GM21717 (cell line): Measurements from ENCODE around the gene KRT23.

Experiments
- ATAC-seq: cut with Tn5 transposase; IDR thresholded peaks from one replicate; pipeline ENCODE4 v1.9.1; 2021; ENCODE audit warnings: mild to moderate bottlenecking, moderate library complexity; ENCODE audit not compliant: unreplicated experiment

Gene KRT23

DNA sequence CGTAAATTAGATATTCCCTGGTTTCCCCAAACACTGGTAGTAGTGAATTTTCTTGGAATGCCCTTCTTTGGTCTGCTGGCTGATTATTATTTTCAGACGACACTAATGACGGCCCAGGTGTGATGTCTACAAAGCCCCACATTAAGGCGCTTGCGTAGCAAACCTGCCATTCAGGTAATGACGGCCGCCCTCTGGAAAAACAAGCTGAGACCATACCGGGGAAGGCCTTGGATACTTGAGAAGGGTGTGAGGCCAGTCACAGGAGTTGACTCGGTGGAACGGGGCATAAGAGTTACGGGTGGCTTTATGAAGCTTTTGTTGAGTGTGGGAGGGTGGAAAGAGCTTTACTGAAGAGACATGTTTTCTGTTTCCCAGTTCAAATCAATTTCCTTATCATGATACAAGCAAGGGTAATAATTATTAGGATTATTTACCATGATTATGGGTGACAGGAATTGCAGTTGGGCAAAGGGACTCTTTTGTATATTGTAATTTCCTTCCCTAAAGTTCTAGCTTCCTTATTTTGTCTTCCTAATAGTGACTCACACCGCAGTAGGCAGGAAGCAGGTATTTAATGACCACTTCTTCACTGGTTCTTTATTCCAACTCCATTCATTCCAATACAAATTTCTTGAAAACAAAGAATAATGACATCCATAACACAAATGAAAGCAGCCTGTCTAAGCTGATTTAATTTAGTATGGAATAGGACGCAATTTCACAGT, 24.8 kb downstream of the KRT23 start:
- no peak for ATAC-seq

DNA sequence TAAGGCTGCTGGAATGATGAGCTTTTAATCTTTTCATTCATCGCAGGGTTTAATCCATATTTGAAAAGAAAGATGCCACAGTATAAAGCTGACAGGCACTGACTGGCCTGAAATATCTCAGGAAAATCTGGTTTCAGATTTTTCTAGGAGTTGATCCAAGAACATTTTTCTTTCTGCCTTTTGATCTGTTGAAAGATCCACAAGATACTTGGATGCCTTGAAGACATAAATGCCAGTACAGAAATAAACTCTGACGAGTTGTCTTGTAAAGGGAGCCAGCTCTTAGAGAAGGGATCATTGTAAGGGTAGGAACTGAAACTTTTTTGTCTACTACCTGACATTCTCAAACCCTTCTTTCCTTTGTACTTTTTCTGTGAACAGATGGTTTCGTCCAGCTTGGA, 27.0 kb downstream of the KRT23 start:
- ATAC-seq = no peak

DNA sequence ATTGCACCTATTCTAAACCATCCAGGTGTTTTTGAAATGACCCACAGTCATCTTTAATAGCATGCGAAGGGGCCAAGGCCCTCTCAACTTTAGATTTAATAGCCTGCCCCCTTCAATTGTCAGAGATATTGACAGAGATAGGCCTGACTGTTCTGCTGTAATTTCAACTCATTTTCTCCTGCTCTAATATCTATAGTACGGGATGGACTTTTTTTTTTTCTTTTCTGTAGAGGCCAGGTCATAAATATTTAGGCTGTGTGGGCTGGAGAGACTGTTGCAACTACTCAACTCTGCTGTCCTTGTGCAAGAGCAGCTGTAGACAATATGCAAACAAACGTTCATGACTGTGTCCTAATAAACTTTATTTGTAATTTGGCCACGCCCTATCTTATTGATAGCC, 27.7 kb downstream of the KRT23 start:
- no peak for ATAC-seq

DNA sequence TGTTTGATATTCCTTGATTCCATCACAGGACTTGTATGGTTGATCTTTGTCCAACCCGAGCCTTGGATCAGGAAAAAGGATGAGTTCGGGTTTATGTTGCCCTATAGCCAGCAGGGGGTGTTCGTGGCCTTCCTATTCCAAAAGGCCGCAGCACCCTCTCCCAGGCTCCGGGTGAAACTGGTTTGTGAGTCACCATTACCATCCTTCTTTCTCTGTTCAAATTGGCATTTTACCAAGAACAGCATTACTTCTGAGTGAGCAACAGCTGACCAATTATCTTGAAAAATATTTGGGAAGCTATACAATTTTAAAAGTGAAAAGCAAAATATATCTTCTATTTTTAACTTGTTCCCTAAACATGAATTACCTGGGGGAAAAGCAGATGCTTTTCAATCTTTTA, 28.1 kb downstream of the KRT23 start:
- ATAC-seq = no peak

DNA sequence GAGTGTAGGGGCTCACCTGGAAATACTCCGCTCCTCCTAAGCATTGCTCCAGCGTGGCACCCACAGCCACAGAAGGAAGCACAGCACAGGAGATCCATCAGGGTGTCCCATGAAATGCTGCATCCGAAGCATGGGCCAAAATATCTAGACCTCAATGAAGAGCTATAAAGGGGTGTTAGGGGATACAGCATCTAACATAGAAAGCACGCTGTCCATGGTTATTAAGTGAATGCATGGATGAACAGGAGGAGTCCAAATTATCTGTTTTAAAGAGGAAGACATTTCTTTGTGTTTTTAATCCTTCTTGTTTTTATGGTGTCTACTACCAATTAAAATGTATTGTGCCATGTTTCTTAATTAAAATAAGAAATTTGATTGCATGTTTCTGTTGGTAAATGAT, 30.8 kb downstream of the KRT23 start:
- no peak for ATAC-seq

DNA sequence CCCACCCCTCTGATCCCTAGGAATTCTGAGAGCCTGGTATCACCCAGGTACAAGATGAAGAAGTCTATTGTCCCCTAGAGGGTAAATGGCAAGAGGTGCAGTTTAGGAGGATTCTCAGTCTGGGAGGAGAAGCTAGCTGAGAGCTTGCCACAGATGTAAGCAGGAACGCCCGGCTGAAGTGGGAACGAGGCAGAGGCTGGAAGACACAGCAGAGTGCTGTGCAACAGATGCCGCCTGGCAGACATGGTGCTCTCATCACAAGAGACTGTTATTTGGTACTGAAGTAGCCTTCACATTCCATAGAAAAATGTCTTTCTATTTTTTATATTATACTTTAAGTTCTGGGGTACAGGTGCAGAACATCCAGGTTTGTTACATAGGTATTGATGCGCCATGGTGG, 32.1 kb downstream of the KRT23 start:
- no peak for ATAC-seq

DNA sequence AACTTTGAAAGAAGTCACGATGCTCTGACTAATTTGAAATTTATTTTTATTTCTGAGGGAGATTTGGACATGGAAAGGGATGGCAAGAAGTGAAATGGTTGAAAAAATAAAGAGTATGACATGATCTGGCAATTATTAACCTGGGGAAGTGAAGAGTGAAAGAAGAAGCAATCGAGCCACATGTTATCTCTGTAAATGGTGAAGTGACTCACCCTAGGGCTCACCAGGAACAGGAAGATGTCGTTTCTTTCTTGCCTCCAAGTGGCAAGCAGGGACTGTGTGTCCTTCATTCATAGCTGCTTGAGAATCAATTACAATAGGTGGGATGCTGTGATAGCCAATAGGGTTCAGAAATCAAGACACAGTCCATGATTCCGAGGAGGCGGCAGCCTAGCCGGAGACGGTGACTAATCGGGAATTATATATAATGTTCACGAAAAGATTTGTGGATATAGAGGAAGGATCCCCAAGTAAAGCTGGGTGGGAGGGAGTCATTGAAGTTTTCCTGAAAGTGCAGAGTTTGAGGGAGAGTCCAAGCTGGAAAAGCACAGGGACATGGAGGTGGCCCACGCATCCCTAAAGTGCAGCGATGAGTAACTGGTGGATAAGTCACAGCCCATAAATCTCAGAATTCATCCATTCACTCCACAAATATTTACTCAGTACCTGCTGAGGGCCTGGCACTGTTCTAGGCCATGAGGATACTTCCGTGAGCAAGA, 34.2 kb downstream of the KRT23 start:
- ATAC-seq = no peak

DNA sequence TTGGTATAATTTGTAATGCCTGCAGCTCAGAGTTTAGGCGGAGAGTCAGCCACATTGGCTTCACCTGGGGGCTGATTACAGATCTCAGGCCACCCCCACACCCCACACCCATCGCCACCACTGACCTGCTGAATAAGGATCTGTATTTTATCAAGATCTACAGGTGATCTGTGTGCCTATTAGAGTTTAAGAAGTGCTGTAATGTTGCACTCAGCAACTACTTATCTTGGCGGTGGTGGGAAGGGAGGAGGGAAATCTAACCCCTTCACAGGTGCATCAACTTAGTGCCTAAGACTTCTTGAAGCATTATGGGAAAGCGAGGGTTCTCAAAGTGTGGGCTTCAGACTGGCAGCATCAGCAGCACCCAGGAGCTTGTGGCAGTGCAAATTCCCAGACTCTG, 34.9 kb downstream of the KRT23 start:
- ATAC-seq = no peak

DNA sequence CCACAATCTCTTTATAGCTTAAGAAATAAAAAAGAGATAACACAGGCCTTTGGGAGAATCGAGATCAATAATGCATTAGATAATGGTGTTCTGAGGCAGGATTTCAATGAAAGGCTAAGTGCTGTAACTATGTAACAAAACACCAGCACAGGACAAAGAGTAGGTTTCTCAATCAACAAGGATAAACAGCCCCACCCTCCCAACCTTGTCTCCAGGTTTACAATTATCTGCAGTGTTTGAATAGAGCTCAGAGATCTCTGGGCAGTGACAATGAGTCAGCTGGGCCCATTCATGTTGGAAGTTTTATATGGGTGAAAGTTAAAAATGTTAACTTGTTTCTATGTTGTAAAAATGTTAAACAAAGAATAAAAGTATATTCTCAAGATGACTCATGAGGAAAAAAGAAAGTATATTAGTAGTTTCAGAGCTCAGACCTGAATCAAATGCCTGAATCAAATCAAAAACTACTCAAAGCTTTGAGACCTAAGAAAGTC, 35.4 kb downstream of the KRT23 start:
- no peak for ATAC-seq

DNA sequence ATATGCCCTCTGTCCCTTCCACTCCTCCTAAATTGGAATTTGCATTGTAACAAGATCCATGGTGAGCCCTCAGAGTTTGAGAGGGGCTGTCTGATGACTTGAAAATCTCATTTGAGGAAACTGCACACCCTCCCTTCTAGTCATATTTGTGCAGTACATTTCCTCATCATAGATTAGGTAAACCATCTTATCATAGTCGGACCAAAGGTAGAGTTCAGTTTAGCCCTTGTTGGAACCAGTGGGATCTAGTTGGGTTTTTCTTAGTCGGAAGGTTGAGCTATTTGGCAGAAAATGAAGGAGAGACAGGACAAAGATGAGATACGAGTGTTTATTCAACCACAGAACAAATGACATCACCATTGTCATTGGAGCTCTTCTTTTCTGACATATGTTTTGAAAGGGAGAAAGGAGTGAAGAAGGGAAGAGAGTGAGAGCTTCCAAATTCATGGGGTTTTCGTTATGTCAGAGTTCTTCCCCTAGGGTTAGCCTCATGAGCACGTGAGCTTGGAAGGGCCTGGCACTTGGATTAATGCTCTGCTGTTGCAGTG, 36.6 kb downstream of the KRT23 start:
- ATAC-seq = no peak

DNA sequence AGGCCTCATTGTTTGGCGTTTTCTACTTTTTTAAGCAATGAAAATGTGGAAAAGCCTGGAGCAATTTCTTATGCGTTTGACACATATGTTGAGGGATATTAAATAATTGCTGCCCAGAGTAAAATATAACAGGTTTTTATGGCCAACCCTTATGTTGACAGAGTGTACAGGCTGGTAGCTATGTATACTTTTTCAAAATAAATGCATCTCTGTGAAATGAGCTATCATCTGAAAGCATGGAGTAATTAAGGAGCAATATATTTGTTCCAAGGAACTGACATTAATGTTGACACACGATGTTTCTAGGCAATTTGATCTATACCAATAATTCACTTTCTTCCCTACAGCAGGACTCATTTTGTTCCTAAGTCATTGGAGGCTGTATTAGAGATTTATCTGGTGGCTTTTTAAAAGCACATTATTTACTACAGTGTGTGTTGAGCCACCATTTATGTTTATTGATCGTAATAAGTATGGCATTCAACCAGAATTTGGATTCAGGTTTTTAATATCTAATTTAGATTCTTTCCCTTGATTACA, 40.5 kb downstream of the KRT23 start:
- ATAC-seq = no peak

DNA sequence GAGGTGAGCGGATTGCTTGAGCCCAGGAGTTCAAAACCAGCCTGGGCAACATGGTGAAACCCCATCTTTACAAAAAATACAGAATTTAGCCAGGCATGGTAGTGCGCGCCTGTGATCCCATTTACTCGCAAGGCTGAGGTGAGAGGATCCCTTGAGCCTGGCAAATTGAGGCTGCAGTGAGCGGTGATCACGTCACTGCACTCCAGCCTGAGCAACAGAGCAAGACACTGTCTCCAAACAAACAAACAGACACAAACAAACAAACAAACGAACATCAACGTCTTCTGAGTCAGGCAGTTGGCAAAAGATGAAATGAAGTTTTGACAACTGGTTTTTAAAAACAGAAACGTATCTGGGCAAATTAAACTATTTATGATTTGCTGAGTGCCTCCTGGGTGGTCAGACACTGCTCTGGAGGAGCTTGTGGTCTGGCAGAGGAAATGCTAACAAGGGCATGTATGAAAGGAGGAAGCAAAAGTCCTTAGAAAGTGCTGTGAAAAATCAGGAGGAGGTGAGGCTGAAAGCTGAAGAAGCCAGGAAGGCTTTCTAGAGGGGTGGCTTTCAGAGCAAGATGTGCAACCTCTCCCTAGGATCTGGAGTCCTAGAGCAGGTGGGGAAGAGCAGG, 42.2 kb downstream of the KRT23 start:
- no peak for ATAC-seq

DNA sequence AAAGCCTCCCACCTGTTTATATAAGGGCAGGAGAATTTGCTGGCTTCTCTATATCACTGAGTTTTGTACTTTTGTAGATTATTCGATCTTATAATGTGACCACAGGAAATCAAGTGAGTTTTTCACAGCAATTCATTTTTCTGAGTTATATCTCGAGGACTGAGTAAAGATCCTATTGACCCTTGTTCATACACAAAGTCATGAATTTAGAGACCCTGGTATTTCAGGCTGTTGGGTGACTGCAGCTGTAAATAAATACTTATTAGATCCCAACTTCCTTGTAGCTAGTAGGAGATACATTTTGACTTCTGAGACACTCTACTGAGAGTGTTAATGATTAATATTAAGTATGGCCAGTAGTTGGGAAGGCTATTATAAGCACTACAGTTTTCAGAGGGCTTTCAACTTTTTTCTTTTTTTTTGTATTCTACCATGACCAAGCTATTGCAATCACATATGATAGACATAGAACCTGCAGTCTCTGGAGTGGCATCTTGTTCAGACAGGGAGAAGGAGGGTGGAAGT, 49.2 kb downstream of the KRT23 start:
- no peak for ATAC-seq

DNA sequence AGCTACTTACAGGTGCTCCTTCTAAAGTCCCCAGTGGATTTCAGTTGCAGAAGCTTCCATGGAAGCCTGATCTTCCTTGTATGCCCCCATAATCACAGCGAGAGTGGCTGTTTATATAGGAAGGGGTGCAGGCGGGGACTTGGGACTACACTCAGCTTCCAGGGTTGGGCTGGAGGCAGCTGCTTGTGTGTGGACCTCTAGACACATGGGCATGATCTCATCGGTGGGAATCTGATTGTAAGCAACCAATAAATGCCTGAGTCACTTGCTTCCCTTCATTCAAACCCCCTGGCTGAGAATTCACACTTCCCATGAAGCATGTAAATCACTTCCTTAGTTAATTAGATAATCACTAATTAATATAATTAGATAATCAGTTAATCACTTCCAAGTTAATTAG, 51.4 kb downstream of the KRT23 start:
- no peak for ATAC-seq

DNA sequence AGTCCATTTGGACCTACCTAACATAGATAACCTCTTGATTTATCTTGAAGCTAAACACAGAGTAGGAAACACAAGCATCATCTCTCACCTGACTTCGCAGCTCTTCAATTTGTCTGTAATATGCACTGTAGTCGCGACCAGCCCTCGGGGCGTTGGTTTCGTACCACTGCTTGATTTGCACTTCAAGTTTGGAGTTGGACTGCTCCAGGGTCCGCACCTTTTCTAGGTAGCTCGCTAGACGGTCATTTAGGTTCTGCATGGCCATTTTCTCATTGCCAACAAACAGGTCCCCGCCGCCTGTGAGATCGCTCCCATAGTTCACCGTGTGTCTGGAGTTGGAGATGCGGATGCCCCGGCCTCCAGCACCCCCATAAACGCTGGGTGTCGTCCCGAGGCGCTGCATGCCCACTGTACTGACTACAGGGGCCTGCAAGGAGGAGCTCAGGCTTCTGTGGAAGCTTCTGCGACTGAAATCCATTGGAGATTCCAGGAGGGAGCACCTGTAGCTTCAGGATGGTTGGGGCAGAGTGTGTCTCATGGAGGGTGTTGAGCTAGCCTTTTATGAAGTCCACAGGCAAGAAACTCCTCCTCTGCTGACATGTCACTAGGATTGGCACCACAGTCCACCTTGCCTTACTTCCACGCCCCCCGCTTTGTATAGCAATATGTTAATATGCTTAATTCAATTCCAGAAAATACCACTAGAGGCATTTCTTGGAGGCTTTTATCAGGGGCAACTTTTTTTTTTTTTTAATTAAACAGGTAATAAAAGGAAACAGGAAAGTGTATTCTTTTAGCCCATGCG, 52.5 kb downstream of the KRT23 start, which contains the start of gene KRT20:
Gene KRT20, minus strand, starts transcription at position 535 of the 805 bp plus-strand sequence. Its CDS starts 57 bp downstream, at position 478.
- no peak for ATAC-seq

DNA sequence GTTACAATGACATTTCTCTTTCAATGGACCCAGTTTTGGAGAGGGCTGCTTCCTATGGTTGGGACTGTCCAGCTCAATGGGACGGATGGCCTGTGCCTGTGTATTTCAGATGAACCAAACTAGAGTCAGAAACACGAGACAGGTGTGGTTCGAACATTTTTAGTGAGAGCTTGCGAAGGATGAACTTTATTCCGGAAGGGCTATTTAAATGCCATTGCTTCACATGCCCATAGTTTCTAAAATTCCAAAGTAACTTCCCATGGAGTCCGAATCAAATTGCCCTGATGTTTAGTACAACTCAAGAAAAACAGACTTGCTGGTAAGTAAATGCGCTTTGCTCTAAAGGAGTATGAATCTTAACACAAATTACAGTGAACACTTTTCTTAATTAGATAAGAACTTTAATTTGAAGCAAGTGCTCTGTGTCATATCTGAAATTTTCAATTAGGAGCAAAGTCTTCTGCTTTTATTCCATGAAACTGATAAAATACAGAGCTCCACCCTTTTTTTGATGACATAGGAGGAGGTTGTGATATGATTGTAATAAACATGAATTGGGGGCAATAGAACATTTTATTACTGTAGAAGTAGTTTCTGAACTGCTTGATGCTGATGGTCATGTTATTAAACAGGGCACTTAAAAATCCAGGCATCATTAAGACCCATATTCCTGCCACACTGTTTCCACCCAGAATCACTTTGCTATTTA, 53.7 kb downstream of the KRT23 start:
- no peak for ATAC-seq

DNA sequence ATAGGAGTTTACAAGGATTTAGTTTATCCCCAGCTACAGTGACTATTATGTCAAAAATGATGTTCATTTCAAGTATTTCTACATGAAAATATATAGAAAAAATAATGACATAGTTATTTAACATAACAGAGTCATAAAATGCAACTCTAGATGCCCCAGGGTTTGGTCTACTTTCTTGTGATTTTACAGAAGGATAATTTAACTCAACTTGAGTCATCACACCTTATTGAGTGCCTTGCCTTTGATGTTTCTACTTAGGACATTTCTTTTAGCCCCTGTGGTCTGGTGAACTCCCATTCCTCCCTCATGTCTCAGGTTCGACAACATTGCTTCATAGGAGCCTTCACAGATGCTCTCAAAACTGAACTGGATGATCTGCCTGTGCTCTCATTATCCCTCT, 54.4 kb downstream of the KRT23 start:
- ATAC-seq = no peak

DNA sequence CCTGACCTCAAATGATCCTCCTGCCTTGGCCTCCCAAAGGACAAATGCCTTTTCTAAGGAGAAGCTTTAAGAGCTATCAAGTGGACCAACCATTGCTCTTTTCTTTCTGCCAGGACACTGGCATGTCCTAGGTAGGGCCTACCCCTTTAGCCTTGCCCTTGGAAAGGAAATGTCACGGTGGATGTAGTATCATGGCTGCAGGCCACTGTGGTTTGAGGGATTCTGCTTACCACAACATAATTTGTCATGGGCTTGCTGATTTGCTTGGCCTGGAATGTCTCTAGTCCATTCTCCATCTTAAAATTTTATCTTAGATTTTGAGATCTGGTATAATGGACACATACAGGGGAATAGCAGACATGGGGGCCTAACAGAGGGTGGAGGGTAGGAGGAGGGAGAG, 58.4 kb downstream of the KRT23 start:
- no peak for ATAC-seq

DNA sequence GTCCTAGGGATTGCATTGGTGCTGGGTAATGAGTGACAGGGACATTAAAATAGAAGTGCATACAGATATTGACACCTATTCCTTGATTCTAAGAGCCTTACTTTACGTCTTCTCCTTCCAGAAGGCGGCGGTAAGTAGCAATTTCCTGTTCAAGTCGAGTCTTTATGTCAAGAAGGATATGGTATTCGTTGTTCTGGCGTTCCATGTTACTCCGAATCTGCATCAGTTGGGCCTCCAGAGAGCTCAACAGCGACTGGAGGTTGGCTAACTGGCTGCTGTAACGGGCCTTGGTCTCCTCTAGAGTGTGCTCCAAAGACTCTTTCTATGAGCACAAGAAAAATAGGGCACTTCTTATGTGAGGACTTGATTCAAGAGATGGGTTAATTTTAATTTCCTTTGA, 59.4 kb downstream of the KRT23 start:
- no peak for ATAC-seq

DNA sequence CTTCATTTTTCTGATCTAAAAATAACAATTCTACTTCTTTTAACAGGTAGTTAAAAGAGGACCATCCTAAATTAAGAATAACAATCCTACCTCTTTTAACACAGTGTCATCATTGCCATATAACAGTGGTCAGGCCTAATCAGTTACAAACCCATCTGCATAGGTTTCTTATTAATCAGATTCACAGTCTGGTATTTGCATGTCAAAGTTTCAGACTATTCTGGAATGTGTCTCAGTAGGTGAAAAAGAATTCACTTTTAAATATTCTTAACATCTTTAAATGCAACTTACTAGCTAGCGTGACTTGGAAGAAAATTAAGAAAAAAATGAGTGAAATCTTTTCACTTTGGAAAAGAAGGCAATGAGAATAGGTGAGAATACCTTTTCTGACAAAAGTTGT, 63.6 kb downstream of the KRT23 start:
- no peak for ATAC-seq
